HG02938 (cell line): Measurements from ENCODE around the gene MYH6.

Experiments used
- ATAC-seq: cut with Tn5 transposase; IDR thresholded peaks from one replicate; pipeline ENCODE4 v1.9.1; 2021; ENCODE audit warnings: mild to moderate bottlenecking, moderate library complexity; ENCODE audit not compliant: unreplicated experiment

The MYH6 gene

DNA sequence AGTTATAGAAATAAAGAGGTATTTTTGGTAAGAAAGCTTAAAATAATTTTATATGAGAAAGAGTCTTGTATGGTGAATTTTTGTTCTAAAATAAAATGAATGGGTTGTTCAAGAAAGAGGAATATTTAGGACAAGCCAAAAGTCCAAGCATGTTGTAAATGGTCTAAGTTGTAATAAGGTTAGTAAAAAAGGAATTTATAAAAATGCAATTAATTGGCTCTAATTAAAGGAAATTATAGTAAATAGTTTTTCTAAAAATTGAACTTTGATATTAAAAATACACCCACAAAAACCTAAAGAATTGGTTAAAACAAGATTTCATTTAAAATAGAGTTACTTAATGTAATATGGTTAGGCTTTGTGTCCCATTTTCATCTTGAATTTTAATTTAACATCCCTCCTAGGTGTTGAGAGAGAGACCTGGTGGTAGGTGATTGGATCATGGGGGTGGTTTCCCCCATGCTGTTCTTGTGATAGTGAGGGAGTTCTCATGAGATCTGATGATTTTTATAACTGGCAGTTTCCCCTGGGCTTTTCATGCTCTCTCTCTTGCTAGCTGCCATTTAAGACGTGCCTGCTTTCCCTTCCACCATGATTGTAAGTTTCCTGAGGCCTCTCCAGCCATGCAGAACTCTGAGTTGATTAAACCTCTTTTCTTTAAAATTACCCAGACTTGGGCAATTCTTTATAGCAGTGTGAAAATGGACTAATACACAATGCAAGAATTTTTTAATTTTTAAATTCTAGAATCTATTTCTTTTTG, 68.4 kb downstream of the MYH6 start:
- ATAC-seq = no peak

- ATAC-seq = no peak
Measured at GRCh38 chr14:23335623-23336022, 72.5 kb downstream of the MYH6 start.
